Measurements from ENCODE around the gene AHCYL1.
"Not testable (repeated sequence)": the region's sequence is repeated elsewhere in the genome, so short reads cannot be mapped to it uniquely, and the experiment has no call there.

Gene AHCYL1

GRCh38 chr1:109946511-109946910 lies 38.1 kb upstream of the AHCYL1 start:
- DNase-seq (ENCODE audit: low read depth, low spot score): no peak
- TF ChIP-seq CTCF (IDR thresholded peaks at IDR 0.05; ENCODE audit: insufficient read depth, low read length, missing control alignments): no peak
- CTCF ChIA-PET: interaction anchor here (1.2 to 1.8 kb wide), 3 partner anchors 13 to 38 kb away, joined by 4 to 11 read pairs (median 6); partner anchors contain the start of gene AHCYL1
- H3K4me3 ChIP-seq (ENCODE audit: low read depth, low read length): no peak overlapping the region
- POLR2A ChIA-PET: no interaction called here

GRCh38 chr1:109947582-109948284 lies 36.8 kb upstream of the AHCYL1 start:
- no peak overlapping the region for H3K4me3 ChIP-seq (ENCODE audit: low read depth, low read length)
- no peak for DNase-seq (ENCODE audit: low read depth, low spot score)
- no peak for TF ChIP-seq CTCF (IDR thresholded peaks at IDR 0.05; ENCODE audit: insufficient read depth, low read length, missing control alignments)
- ChIA-PET CTCF (interaction anchor here (1.7 to 2.4 kb wide), 3 partner anchors 12 to 36 kb away, joined by 6 to 14 read pairs (median 11); partner anchors contain the start of gene AHCYL1), POLR2A (no interaction called here)

GRCh38 chr1:109948285-109948630 lies 36.3 kb upstream of the AHCYL1 start:
- no peak for TF ChIP-seq CTCF (IDR thresholded peaks at IDR 0.05; ENCODE audit: insufficient read depth, low read length, missing control alignments)
- H3K4me3 ChIP-seq (ENCODE audit: low read depth, low read length): no peak overlapping the region
- CTCF ChIA-PET: interaction anchor here (0.7 to 2.4 kb wide), 2 partner anchors 11 to 24 kb away, joined by 3 to 14 read pairs; no protein-coding TSS in a partner anchor
- POLR2A ChIA-PET: no interaction called here
- DNase-seq (ENCODE audit: low read depth, low spot score): no peak

- ChIA-PET CTCF (interaction anchor here (1.0 to 2.4 kb wide), 3 partner anchors 9 to 35 kb away, joined by 3 to 14 read pairs (median 6); partner anchors contain the start of gene AHCYL1), POLR2A (no interaction called here)
- no peak overlapping the region for H3K4me3 ChIP-seq (ENCODE audit: low read depth, low read length)
- no peak for TF ChIP-seq CTCF (IDR thresholded peaks at IDR 0.05; ENCODE audit: insufficient read depth, low read length, missing control alignments)
- no peak for DNase-seq (ENCODE audit: low read depth, low spot score)
Measured at GRCh38 chr1:109950038-109950437, 34.5 kb upstream of the AHCYL1 start.

GRCh38 chr1:109950509-109950908 lies 34.1 kb upstream of the AHCYL1 start:
- CTCF ChIA-PET: interaction anchor here (1.9 to 2.4 kb wide), 2 partner anchors 9 to 28 kb away, joined by 6 to 14 read pairs; no protein-coding TSS in a partner anchor
- POLR2A ChIA-PET: no interaction called here
- no peak for TF ChIP-seq CTCF (IDR thresholded peaks at IDR 0.05; ENCODE audit: insufficient read depth, low read length, missing control alignments)
- no peak overlapping the region for H3K4me3 ChIP-seq (ENCODE audit: low read depth, low read length)
- no peak for DNase-seq (ENCODE audit: low read depth, low spot score)

- H3K4me3 ChIP-seq (ENCODE audit: low read depth, low read length); POLR2A ChIA-PET; DNase-seq (ENCODE audit: low read depth, low spot score): not testable (repeated sequence)
- CTCF ChIA-PET: interaction anchor here (1.1 to 1.9 kb wide), 2 partner anchors 29 to 33 kb away, joined by 4 to 6 read pairs; partner anchors contain the start of gene AHCYL1
Measured at GRCh38 chr1:109951501-109951900, 33.1 kb upstream of the AHCYL1 start.

Data from AG04449 (cell line).